ENCODE results near the gene SURF6.
A peak's percentile ranks its signal among the peaks of the same experiment; 100 is the strongest.
"Not testable (repeated sequence)": the region's sequence is repeated elsewhere in the genome, so short reads cannot be mapped to it uniquely, and the experiment has no call there.

The SURF6 gene

DNA sequence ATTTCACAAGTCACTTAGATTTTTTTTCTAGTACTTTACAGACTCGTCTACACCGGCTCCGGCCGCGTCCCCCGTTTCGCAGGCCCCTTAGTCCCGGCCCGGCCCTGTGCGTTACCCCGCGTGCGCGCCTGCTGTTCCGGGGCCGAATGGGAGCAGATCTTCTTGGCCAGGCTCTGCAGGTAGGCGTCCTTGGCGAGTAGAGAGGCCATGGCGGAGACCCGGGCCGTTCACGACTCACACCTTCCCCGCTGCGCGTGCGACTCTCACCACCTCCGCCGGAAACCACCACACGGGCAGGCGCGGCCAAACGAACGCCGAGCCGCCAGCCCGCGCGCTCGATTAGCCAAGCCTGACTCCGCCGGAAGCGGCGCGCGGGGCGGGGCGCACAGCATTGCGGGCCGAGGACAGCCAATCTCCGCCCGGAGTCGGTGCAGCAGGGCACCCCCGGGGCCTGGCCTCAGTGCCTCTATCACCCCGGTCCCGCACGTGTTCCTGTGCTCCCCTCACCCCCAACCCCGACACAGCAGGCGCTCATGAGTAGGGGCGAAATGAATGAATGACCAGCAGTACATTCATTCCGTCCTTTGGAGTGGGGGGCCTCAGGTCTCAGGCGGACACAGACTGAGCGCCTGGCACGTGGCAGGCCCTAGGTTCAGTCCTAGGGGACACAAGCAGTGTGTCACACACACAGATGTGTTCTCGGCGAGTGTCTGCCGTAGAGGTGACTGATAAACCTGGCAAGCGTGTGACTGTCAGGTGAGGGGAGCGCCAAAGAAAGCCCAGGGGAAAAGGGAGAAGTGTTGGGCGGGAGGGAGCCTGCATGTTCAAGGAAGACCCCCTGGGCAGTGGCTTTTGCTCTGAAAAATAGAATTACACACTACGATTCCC, at the start of gene SURF6:
Gene SURF6 (minus strand): TSS at position 265 of the 888 bp plus-strand sequence. CDS start 56 bp downstream, at position 209.
- peak in 55 of 56 donors; percentile 56 to 94 (median 84) for DNase-seq

DNA sequence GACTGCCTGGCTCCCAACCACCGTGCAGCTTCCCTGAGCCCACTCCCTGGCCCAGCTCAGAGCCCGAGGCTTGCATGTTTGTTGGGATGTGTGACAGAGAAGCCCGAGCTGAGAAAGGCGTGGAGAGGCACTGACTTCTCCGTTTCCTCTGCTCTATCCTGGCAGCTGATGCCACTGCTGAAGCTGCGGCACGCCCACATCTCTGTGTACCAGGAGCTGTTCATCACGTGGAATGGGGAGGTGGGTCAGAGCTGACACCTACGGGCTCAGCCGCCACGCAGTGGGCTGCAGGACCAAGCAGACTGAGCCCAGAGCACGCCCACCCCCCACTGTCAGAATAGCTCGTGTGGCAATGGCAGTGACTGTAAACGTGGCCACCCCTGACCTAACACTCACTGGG, 49.5 kb upstream of the SURF6 start:
- DNase-seq, result no peak

GRCh38 chr9:133384736-133385321, 48.8 kb upstream of the SURF6 start:
- no peak for DNase-seq

GRCh38 chr9:133383438-133383837, 47.5 kb upstream of the SURF6 start:
- DNase-seq, result no peak

- no peak for DNase-seq
Measured at GRCh38 chr9:133382507-133383141, 46.6 kb upstream of the SURF6 start.

DNA sequence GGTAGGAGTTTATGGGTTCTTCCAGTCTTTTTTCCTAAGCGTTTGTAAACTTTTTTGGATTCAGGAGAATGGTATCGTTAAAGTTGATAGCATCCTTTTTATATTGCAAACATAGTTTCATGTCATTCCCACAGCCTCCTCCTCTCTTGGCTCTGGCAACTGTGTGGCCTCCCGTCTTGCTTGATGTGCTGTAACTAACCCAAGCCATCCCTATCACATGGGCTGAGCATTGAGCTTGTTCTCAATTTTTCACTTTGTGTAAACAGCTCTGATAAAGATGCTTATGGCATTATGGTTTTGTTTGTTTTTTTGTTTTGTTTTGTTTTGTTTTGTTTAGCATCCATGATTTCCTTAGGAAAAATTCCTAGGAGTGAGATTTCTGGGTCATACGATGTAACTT, 44.7 kb upstream of the SURF6 start:
- DNase-seq, result no peak

GRCh38 chr9:133379153-133380086, 43.4 kb upstream of the SURF6 start:
- DNase-seq, result peak in 49 of 56 donors; percentile 9 to 83 (median 48)

DNA sequence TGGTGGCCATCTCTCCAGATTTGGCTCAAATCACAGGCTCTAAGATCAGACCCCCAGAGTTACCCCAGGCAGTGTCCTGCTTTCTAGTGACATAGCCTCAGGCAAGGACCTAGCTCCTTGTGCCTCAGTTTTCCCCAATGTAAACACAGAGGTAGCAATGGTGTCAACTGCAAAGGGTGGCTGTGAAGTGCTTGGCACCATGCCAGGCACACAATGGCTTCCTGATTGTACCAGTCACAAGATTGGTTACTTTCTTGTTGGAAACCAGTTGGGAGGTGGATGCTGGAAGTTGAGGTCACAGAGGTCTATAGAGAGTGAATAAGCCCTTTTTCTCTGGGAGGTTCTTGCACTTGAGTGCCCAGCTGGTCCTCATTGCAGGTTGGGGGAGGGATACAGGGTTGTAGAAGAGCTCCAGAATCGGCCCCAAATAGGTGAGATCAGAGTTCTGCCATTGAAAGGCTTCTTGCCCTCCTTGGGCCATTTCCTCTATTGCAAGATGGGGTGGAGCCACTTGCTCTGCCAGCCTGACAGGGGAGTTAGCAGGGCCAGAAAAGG, 42.5 kb upstream of the SURF6 start:
- DNase-seq, result no peak

DNA sequence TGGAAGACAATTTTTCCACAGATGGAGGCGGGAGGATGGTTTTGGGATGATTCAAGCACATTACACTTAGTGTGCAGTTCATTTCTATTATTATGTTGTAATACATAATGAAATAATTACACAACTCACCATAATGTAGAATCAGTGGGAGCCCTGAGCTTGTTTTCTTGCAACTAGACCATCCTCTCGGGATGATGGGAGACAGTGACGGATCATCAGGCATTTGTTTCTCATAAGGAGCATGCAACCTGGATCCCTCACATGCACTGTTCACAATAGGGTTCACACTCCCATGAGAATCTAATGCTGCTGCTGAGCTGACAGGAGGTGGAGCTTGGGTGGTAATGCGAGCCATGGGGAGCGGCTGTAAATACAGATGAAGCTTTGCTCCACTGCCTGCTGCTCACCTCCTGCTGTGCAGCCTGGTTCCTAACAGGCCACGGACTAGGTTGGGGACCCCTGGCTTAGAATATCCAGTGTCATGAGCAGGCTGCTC, 41.8 kb upstream of the SURF6 start:
- DNase-seq, result no peak

- DNase-seq, result not testable (repeated sequence)
Measured at GRCh38 chr9:133377280-133377679, 41.3 kb upstream of the SURF6 start.

GRCh38 chr9:133375724-133376654, 40.0 kb upstream of the SURF6 start, which contains the start of the genes STKLD1 and SURF4:
Gene STKLD1 (plus strand): TSS chr9:133376366. CDS start chr9:133376474, 108 bp downstream.
Gene SURF4 (minus strand): TSS chr9:133376060. CDS start chr9:133375969, 91 bp downstream.
- peak in 55 of 56 donors; percentile 50 to 98 (median 90) for DNase-seq

GRCh38 chr9:133375116-133375723, 39.2 kb upstream of the SURF6 start:
- DNase-seq, result peak in 2 of 56 donors; percentile 21 to 30

- no peak for DNase-seq
Measured at GRCh38 chr9:133374612-133375115, 38.7 kb upstream of the SURF6 start.

DNA sequence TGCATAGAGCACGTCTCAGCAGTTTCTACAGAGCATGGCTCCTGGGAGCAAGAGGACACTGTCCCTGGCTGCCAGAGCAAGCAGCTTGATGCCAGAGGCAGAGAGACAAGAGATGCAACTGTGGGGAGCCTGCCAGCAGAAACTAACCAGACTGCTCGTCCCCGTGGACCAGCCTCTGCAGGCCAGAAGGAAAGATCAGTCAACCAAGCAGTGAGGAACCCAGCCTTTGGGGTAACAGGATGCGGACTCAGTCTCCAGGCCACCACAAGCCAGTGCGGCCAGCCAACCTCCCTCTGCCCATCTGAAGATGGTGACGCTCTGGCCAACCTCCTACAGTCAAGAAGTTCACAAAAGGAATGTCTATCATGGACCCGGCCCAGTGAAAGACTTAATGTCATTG, 36.2 kb upstream of the SURF6 start:
- no peak for DNase-seq

- peak in 10 of 56 donors; percentile 12 to 42 (median 26) for DNase-seq
Measured at GRCh38 chr9:133371261-133371711, 35.3 kb upstream of the SURF6 start.

DNA sequence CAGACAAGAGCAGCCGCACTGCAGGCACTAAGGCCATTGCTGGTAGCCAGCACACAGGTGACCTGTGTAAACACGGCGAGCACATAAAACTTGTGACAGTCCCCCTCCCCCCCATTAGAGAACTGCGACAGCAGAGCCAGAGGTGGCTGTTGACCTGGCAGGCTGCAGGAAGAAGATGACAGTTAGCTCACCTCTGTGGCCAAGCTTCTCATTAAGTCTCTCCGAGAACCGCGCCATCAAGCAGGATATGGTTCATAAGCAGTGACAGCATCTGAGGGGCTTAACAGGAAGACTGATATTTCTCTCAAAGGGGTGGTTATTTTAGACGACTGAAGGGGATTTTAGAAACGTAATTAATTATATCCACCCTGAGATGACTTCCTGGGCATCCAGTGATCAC, 34.7 kb upstream of the SURF6 start:
- DNase-seq, result no peak

GRCh38 chr9:133369933-133370332, 33.9 kb upstream of the SURF6 start:
- no peak for DNase-seq

GRCh38 chr9:133369422-133369821, 33.4 kb upstream of the SURF6 start:
- DNase-seq, result no peak
